KMS-11 (cell line): Measurements from ENCODE around the gene B4GALT3.

Source experiments
- H2AFZ ChIP-seq: fragments of 200-600 bp; sonication (generic); 2 replicates; pipeline ENCODE4 v1.6.1; 2016; ENCODE audit warnings: antibody characterized with exemption, mixed run types, low read depth
- H3K27ac ChIP-seq: fragments of 200-600 bp; sonication (generic); 2 replicates; pipeline ENCODE4 v1.6.1; 2016; ENCODE audit warnings: mild to moderate bottlenecking, mixed run types
- H3K27me3 ChIP-seq: fragments of 200-600 bp; sonication (generic); 2 replicates; pipeline ENCODE4 v1.6.1; 2017; ENCODE audit warnings: mild to moderate bottlenecking, low read depth, mixed run types, moderate library complexity; ENCODE audit not compliant: insufficient read depth
- H3K36me3 ChIP-seq: fragments of 200-600 bp; sonication (generic); 2 replicates; pipeline ENCODE4 v1.6.1; 2017; ENCODE audit warnings: mild to moderate bottlenecking, mixed run types; ENCODE audit not compliant: insufficient read depth
- H3K4me1 ChIP-seq: fragments of 200-600 bp; sonication (generic); 2 replicates; pipeline ENCODE4 v1.6.1; 2016; ENCODE audit warnings: mild to moderate bottlenecking, low read depth, mixed run types; ENCODE audit not compliant: poor library complexity, severe bottlenecking
- H3K4me2 ChIP-seq: fragments of 200-600 bp; sonication (generic); 2 replicates; pipeline ENCODE4 v1.7.0; 2016; ENCODE audit warnings: mild to moderate bottlenecking, mixed run types
- H3K4me3 ChIP-seq: fragments of 200-600 bp; sonication (generic); IDR thresholded peaks from 2 replicates; pipeline ENCODE4 v1.6.1; 2017; ENCODE audit warnings: low read depth, low read length, mixed read lengths; ENCODE audit not compliant: insufficient read depth
- H3K79me2 ChIP-seq: fragments of 200-600 bp; sonication (generic); 2 replicates; pipeline ENCODE4 v1.6.1; 2016; ENCODE audit warnings: low read depth, mixed run types; ENCODE audit not compliant: insufficient read depth
- H3K9ac ChIP-seq: fragments of 200-600 bp; sonication (generic); 2 replicates; pipeline ENCODE4 v1.6.1; 2016; ENCODE audit warnings: mild to moderate bottlenecking, mixed run types
- H4K20me1 ChIP-seq: fragments of 200-600 bp; sonication (generic); 2 replicates; pipeline ENCODE4 v1.6.1; 2016; ENCODE audit warnings: mild to moderate bottlenecking, mixed run types; ENCODE audit not compliant: insufficient read depth
- CTCF ChIP-seq: fragments of 200-600 bp; sonication (generic); conservative IDR thresholded peaks from 2 replicates; pipeline ENCODE4 v1.6.1; 2017; ENCODE audit warnings: low read depth, mild to moderate bottlenecking, antibody characterized with exemption, low read length, moderate library complexity, mixed read lengths

Gene B4GALT3

GRCh38 chr1:161122967-161123366 is 54.3 kb downstream of the B4GALT3 start:
- Histone ChIP-seq H3K4me2 (no peak overlapping the region), H3K36me3 (peaks cover 9% of the 10 kb centered on the region; the same call in 1 of the 2 replicates), H3K4me1 (peaks cover 25% of the 10 kb centered on the region), H2AFZ (no peak overlapping the region), H4K20me1 (no peaks in the 10 kb centered on the region), H3K79me2 (peaks cover 42% of the 10 kb centered on the region; the same call in 1 of the 2 replicates), H3K9ac (no peak overlapping the region), H3K27ac (no peak overlapping the region), H3K4me3 (no peak overlapping the region), H3K27me3 (no peaks in the 10 kb centered on the region)
- TF ChIP-seq CTCF = no peak

DNA sequence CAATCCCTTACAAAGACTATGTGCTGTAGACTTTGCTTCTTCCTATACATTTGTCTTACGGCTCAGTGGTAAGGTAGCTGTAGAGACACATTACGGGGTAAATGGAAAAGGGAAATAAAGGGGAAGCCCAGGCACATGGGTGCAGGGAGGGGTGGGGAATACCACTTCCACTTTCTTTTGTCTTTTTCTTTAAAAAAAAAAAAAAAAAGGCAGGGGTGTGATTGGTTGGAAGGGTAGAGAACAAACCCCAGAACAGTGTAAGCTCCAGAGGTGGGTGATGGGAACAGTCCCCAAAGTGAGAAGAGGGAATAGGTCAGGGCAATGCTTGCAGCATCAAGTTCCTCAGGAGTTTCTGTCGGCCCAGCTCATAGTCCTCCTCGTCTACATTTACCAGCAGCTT is 55.5 kb downstream of the B4GALT3 start:
- no peaks in the 10 kb centered on the region for H3K27me3 ChIP-seq
- no peak overlapping the region for H3K9ac ChIP-seq
- H2AFZ ChIP-seq = no peak overlapping the region
- H3K4me3 ChIP-seq = no peak overlapping the region
- peaks cover 49% of the 10 kb centered on the region for H3K79me2 ChIP-seq
- no peak overlapping the region for H3K27ac ChIP-seq
- H3K36me3 ChIP-seq = peaks cover 5% of the 10 kb centered on the region; the same call in 1 of the 2 replicates
- H3K4me1 ChIP-seq = peaks cover 24% of the 10 kb centered on the region
- H4K20me1 ChIP-seq = no peaks in the 10 kb centered on the region
- TF ChIP-seq CTCF = no peak
- H3K4me2 ChIP-seq = no peak overlapping the region
